GM12878 (cell line): ENCODE measurements around the gene SEC31B.

Experiments used
- EZH2 ChIP-seq: IDR thresholded peaks from 2 replicates; pipeline ENCODE4 v1.6.1; 2012; ENCODE audit warnings: low read depth, mild to moderate bottlenecking, control low read depth, inconsistent platforms, low read length, borderline replicate concordance; ENCODE audit not compliant: control insufficient read depth
- HDGF ChIP-seq: fragments of 450-650 bp; IDR thresholded peaks from 2 replicates; pipeline ENCODE4 v1.6.1; 2016; ENCODE audit warnings: antibody characterized with exemption
- JUND ChIP-seq: IDR thresholded peaks from 2 replicates; pipeline ENCODE4 v1.6.1; 2012; ENCODE audit warnings: low read depth, mild to moderate bottlenecking, low read length, improper control_type of control experiment, moderate library complexity
- NR2C2 ChIP-seq: IDR thresholded peaks from 2 replicates; pipeline ENCODE4 v1.6.1; 2011; ENCODE audit warnings: borderline replicate concordance, low read depth; ENCODE audit not compliant: control insufficient read depth, insufficient read length
- TCF3 ChIP-seq: IDR thresholded peaks from 2 replicates; pipeline ENCODE4 v1.6.1; 2012; ENCODE audit warnings: low read depth, mild to moderate bottlenecking, low read length, borderline replicate concordance; ENCODE audit not compliant: insufficient read depth
- TF ChIP-seq, protein P1 (sequence below), 3 experiments: IDR thresholded peaks in 2 of 3; conservative IDR thresholded peaks in 1 of 3; 2 replicates each; pipeline ENCODE4 v1.5.1; 2011; ENCODE audit warnings: low read depth in 3 of 3, low read length in 3 of 3, mild to moderate bottlenecking in 3 of 3, control low read depth in 2 of 3, moderate library complexity in 2 of 3, inconsistent platforms in 1 of 3, mixed read lengths in 1 of 3; ENCODE audit not compliant: control insufficient read depth in 2 of 3, insufficient read depth in 1 of 3; ENCODE audit errors: extremely low read depth in 1 of 3
- TF ChIP-seq, protein P2 (sequence below): fragments of 450-650 bp; IDR thresholded peaks from 2 replicates; pipeline ENCODE4 v1.6.1; 2017; ENCODE audit warnings: mild to moderate bottlenecking
- TF ChIP-seq, protein P3 (sequence below): IDR thresholded peaks from 2 replicates; pipeline ENCODE4 v1.6.1; 2011; ENCODE audit warnings: low read depth, mild to moderate bottlenecking, low read length, moderate library complexity, borderline replicate concordance; ENCODE audit errors: extremely low read depth
- TF ChIP-seq, protein P4 (sequence below): fragments of 450-650 bp; formaldehyde crosslinking; IDR thresholded peaks from 2 replicates; pipeline ENCODE4 v1.4.0; 2020; ENCODE audit warnings: mild to moderate bottlenecking, moderate library complexity

DNA sequence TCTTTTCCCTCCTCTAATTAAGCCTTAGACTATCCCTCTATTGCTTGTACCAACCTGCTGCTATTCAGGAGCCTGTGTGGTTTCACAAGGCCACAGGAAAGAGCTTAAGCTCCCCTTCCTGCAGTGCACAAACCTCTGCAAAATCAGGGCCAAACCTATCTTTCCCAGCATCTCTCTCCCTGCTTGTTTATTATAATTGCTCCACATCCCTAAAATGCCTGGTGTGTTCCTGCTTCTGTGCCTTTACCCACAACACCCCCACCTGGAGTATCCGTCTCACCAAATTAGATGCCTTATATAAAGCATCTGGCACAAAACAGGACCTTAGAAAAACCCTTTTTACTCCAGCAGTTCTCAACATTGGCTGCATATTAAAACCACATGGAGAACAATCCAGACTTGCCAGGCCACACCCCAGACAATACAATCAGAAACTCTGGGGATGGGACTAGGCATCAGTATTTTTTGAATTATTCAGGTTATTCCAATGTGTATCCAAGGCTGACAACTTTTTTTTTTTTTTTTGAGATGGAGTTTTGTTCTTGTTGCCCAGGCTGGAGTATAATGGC, 16.7 kb downstream of the SEC31B start:
- TF ChIP-seq JUND (no peak), HDGF (no peak), EZH2 (no peak), TCF3 (no peak), NR2C2 (no peak)
- TF ChIP-seq, protein P1, sequence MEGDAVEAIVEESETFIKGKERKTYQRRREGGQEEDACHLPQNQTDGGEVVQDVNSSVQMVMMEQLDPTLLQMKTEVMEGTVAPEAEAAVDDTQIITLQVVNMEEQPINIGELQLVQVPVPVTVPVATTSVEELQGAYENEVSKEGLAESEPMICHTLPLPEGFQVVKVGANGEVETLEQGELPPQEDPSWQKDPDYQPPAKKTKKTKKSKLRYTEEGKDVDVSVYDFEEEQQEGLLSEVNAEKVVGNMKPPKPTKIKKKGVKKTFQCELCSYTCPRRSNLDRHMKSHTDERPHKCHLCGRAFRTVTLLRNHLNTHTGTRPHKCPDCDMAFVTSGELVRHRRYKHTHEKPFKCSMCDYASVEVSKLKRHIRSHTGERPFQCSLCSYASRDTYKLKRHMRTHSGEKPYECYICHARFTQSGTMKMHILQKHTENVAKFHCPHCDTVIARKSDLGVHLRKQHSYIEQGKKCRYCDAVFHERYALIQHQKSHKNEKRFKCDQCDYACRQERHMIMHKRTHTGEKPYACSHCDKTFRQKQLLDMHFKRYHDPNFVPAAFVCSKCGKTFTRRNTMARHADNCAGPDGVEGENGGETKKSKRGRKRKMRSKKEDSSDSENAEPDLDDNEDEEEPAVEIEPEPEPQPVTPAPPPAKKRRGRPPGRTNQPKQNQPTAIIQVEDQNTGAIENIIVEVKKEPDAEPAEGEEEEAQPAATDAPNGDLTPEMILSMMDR (IDR thresholded peaks at IDR 0.05 in 2 of 3, conservative IDR thresholded peaks at IDR 0.05 in 1 of 3; ENCODE audit: control insufficient read depth in 2 of 3, extremely low read depth in 1 of 3, insufficient read depth in 1 of 3, low read depth in 3 of 3, low read length in 3 of 3), result no peak
- TF ChIP-seq, protein P2, sequence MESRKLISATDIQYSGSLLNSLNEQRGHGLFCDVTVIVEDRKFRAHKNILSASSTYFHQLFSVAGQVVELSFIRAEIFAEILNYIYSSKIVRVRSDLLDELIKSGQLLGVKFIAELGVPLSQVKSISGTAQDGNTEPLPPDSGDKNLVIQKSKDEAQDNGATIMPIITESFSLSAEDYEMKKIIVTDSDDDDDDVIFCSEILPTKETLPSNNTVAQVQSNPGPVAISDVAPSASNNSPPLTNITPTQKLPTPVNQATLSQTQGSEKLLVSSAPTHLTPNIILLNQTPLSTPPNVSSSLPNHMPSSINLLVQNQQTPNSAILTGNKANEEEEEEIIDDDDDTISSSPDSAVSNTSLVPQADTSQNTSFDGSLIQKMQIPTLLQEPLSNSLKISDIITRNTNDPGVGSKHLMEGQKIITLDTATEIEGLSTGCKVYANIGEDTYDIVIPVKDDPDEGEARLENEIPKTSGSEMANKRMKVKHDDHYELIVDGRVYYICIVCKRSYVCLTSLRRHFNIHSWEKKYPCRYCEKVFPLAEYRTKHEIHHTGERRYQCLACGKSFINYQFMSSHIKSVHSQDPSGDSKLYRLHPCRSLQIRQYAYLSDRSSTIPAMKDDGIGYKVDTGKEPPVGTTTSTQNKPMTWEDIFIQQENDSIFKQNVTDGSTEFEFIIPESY, result no peak
- TF ChIP-seq, protein P3, sequence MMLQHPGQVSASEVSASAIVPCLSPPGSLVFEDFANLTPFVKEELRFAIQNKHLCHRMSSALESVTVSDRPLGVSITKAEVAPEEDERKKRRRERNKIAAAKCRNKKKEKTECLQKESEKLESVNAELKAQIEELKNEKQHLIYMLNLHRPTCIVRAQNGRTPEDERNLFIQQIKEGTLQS, result no peak
- TF ChIP-seq, protein P4, sequence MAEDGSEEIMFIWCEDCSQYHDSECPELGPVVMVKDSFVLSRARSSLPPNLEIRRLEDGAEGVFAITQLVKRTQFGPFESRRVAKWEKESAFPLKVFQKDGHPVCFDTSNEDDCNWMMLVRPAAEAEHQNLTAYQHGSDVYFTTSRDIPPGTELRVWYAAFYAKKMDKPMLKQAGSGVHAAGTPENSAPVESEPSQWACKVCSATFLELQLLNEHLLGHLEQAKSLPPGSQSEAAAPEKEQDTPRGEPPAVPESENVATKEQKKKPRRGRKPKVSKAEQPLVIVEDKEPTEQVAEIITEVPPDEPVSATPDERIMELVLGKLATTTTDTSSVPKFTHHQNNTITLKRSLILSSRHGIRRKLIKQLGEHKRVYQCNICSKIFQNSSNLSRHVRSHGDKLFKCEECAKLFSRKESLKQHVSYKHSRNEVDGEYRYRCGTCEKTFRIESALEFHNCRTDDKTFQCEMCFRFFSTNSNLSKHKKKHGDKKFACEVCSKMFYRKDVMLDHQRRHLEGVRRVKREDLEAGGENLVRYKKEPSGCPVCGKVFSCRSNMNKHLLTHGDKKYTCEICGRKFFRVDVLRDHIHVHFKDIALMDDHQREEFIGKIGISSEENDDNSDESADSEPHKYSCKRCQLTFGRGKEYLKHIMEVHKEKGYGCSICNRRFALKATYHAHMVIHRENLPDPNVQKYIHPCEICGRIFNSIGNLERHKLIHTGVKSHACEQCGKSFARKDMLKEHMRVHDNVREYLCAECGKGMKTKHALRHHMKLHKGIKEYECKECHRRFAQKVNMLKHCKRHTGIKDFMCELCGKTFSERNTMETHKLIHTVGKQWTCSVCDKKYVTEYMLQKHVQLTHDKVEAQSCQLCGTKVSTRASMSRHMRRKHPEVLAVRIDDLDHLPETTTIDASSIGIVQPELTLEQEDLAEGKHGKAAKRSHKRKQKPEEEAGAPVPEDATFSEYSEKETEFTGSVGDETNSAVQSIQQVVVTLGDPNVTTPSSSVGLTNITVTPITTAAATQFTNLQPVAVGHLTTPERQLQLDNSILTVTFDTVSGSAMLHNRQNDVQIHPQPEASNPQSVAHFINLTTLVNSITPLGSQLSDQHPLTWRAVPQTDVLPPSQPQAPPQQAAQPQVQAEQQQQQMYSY (CRISPR knock-in tag), result no peak
